NB4 (cell line): ENCODE data around the gene CTPS1.

Source experiments
- DNase-seq: peaks from one replicate; pipeline ENCODE4 v3.0.0; 2010; ENCODE audit warnings: low read depth
- H3K4me3 ChIP-seq: one replicate; pipeline ENCODE4 v1.5.1; 2011; ENCODE audit warnings: mild to moderate bottlenecking, low read depth, low read length, moderate library complexity
- MYC ChIP-seq: IDR thresholded peaks from 2 replicates; pipeline ENCODE4 v1.6.1; 2011; ENCODE audit warnings: low read depth, low read length
- POLR2A ChIP-seq: IDR thresholded peaks from 2 replicates; pipeline ENCODE4 v1.6.1; 2011; ENCODE audit warnings: mild to moderate bottlenecking; ENCODE audit not compliant: insufficient read length; ENCODE audit errors: extremely low read depth
- TF ChIP-seq, protein P1 (sequence below): IDR thresholded peaks from one replicate; pipeline ENCODE4 v1.5.1; 2012; ENCODE audit warnings: low read depth, low read length
- TF ChIP-seq, protein P2 (sequence below): IDR thresholded peaks from 2 replicates; pipeline ENCODE4 v1.6.1; 2011; ENCODE audit warnings: low read depth, low read length

The CTPS1 gene

DNA sequence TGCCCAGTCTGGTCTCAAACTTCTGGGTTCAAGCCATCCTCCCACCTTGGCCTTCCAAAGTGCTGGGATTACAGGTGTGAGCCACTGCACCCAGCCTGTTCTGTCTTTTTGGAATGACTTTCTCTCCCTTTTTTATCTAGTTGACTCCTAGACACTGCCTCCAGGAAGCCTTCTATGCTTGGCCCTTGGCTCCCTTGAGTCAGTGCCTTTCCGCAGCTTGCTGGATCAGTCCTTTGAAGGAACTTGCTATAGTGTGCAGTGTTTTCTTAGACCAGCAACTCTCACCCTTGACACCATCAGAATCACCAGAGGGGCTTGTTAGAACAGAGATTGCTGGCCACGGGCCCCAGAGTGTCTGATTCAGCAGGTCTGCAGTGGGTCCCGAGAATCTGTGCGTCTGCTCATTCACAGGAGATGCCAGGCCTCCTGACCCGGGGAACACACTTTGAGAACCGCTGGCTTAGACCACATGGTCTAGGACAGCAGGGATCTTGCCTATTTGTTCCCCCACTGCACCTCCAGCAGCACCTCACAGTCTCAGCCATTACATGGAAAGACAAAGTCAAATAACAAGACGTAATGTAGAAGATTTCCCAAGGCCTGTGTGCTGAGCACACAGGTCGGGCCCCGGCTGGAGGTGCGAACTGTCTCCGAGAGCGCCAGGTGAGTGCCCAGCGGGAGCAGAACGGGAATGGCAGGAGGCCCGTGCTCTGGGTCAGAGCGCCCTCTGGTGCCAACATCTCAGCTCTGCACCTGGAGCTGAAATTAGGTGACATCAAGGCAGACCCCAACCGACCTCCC lies 27.4 kb upstream of the CTPS1 start:
- no peak overlapping the region for H3K4me3 ChIP-seq
- TF ChIP-seq POLR2A, result no peak
- TF ChIP-seq, protein P1, sequence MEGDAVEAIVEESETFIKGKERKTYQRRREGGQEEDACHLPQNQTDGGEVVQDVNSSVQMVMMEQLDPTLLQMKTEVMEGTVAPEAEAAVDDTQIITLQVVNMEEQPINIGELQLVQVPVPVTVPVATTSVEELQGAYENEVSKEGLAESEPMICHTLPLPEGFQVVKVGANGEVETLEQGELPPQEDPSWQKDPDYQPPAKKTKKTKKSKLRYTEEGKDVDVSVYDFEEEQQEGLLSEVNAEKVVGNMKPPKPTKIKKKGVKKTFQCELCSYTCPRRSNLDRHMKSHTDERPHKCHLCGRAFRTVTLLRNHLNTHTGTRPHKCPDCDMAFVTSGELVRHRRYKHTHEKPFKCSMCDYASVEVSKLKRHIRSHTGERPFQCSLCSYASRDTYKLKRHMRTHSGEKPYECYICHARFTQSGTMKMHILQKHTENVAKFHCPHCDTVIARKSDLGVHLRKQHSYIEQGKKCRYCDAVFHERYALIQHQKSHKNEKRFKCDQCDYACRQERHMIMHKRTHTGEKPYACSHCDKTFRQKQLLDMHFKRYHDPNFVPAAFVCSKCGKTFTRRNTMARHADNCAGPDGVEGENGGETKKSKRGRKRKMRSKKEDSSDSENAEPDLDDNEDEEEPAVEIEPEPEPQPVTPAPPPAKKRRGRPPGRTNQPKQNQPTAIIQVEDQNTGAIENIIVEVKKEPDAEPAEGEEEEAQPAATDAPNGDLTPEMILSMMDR, result peak; percentile 72
- peak; percentile 44; the same call in 1 of the 2 replicates for TF ChIP-seq MYC
- TF ChIP-seq, protein P2, sequence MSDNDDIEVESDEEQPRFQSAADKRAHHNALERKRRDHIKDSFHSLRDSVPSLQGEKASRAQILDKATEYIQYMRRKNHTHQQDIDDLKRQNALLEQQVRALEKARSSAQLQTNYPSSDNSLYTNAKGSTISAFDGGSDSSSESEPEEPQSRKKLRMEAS, result peak; percentile 43; the same call in 1 of the 2 replicates
- DNase-seq, result peak; percentile 53

DNA sequence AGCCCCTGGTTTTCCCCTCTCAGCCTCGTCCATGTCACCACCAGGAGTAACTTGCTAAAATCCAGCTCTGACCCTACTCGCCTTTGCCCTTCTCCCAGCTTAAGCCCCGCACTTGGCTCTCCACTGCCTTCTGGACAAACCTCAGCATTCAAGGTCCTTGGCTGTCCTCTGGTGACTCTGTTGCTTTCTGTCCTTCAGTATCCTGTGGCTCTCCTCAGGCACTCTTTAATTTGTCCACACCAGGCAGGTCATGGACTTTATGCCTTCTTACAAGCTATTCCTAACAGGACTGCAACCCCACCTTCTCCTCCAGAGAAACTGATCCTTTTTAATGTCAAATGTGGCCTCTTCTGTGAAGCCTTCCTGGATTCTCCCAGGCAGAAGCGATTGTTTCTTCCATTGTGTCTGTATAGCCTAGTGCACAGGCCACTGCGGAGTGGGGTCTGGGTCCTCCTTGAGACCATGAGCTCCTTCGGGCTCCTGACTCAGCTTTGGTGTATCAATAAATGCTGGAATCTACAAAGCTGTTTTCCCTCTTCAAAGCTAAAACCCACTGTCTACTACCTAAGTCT lies 26.7 kb upstream of the CTPS1 start:
- no peak overlapping the region for H3K4me3 ChIP-seq
- TF ChIP-seq, protein P1, result no peak
- TF ChIP-seq, protein P2, result no peak
- TF ChIP-seq MYC (no peak), POLR2A (no peak)
- DNase-seq, result no peak

DNA sequence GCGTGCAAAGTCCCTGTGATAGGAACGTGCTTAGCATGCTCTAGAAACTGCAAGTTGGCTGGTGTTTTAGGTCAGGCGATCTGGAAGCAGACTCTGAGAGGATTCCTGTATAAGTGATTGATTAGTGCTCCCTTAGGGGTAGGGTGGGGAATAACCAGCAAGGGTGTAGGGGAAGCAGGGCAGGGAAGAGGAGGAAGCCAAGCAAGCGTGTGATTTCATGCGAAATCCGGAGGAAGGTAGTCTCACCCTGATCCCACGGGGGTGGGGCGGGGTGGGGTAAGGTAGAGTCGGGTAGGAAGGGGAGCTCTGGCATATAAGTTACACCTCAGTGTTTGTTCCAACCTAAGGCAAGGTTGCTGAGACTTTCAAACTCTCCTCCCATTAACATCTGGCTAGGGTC lies 24.9 kb upstream of the CTPS1 start:
- TF ChIP-seq, protein P1, result no peak
- TF ChIP-seq, protein P2, result no peak
- TF ChIP-seq POLR2A (no peak), MYC (no peak)
- H3K4me3 ChIP-seq, result no peak overlapping the region
- DNase-seq, result no peak

DNA sequence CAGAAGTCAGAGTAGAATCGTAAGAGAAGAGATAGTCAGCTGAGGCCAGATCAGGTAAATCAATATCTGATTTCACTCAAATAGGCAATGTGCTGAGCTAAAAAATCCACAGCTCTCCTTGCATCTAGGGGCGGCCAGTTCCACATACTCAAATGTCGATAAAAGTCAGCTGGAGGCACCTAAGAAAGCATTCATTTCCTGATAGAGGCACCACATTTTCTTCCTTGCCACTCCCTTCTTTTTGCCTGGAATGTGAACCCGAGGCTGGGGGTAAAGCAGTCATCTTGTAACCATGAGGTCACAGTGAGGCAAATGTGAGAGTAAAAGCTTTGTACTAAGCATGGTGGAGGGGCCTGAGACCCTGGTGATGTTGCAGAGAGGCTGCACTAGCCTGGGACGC lies 24.2 kb upstream of the CTPS1 start:
- H3K4me3 ChIP-seq, result no peak overlapping the region
- TF ChIP-seq, protein P2, result no peak
- TF ChIP-seq POLR2A (no peak), MYC (no peak)
- TF ChIP-seq, protein P1, result no peak
- no peak for DNase-seq

DNA sequence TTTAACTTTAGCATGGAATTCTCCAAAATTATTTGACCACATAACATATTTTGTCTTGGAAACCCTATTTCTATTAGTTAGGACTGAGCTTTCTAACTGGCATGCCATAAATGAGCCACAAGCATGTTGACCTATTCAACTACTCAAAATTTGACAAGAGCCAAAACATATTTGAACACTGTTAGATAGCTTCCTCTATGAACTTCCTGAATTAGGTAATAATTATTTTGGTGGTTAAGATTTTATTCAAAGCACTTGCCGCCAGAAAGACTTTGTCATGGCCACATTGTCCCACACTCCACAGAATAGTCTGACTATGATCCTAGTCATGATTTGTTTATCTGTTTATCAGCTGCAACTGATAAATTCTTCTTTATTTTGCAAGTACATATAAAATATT lies 23.1 kb upstream of the CTPS1 start:
- peak; percentile 28 for DNase-seq
- TF ChIP-seq, protein P1, result no peak
- TF ChIP-seq MYC (no peak), POLR2A (no peak)
- TF ChIP-seq, protein P2, result no peak

More for the DNA sequence above, 23.1 kb upstream of the CTPS1 start:
- H3K4me3 ChIP-seq, result no peak overlapping the region
